BE2C (cell line): ENCODE measurements around the gene CCR7.

Source experiments
- DNase-seq: peaks from one replicate; pipeline ENCODE4 v3.0.0-alpha.2; 2020
- H3K27me3 ChIP-seq: fragments of 250-450 bp; sonication (Bioruptor Pico); 2 replicates; pipeline ENCODE4 v1.5.1; 2020; ENCODE audit warnings: mild to moderate bottlenecking
- H3K36me3 ChIP-seq: fragments of 250-450 bp; sonication (Bioruptor Pico); 2 replicates; pipeline ENCODE4 v1.5.1; 2020; ENCODE audit warnings: mild to moderate bottlenecking
- H3K4me1 ChIP-seq: fragments of 250-450 bp; sonication (Bioruptor Pico); 2 replicates; pipeline ENCODE4 v1.5.1; 2020
- H3K4me3 ChIP-seq: 2 replicates; pipeline ENCODE4 v1.5.1; 2011; ENCODE audit warnings: low read depth, low read length
- H3K9me3 ChIP-seq: fragments of 250-450 bp; sonication (Bioruptor Pico); 2 replicates; pipeline ENCODE4 v1.5.1; 2020
- CTCF ChIP-seq: IDR thresholded peaks from 2 replicates; pipeline ENCODE4 v1.5.1; 2012; ENCODE audit warnings: mild to moderate bottlenecking, low read depth, low read length

The CCR7 gene

GRCh38 chr17:40568074-40568836, 3.0 kb upstream of the CCR7 start:
- Histone ChIP-seq H3K9me3 (no peaks in the 10 kb centered on the region; the same call in 1 of the 2 replicates), H3K4me1 (no peaks in the 10 kb centered on the region), H3K36me3 (no peaks in the 10 kb centered on the region), H3K4me3 (no peak overlapping the region), H3K27me3 (peaks cover 33% of the 10 kb centered on the region)
- DNase-seq = no peak
- no peak for TF ChIP-seq CTCF

GRCh38 chr17:40567377-40567776, 2.1 kb upstream of the CCR7 start:
- no peaks in the 10 kb centered on the region for H3K4me1 ChIP-seq
- no peaks in the 10 kb centered on the region for H3K36me3 ChIP-seq
- DNase-seq = no peak
- TF ChIP-seq CTCF = no peak
- H3K4me3 ChIP-seq = no peak overlapping the region
- H3K27me3 ChIP-seq = peaks cover 37% of the 10 kb centered on the region
- no peaks in the 10 kb centered on the region for H3K9me3 ChIP-seq

- no peak for DNase-seq
- no peak overlapping the region for H3K4me3 ChIP-seq
- H3K36me3 ChIP-seq = no peaks in the 10 kb centered on the region
- H3K27me3 ChIP-seq = peaks cover 28% of the 10 kb centered on the region; the same call in 1 of the 2 replicates
- no peaks in the 10 kb centered on the region for H3K4me1 ChIP-seq
- no peaks in the 10 kb centered on the region for H3K9me3 ChIP-seq
- no peak for TF ChIP-seq CTCF
Measured at GRCh38 chr17:40565769-40566409, 617 bp upstream of the CCR7 start.

GRCh38 chr17:40564195-40564882, 933 bp downstream of the CCR7 start:
- no peak overlapping the region for H3K4me3 ChIP-seq
- no peak for TF ChIP-seq CTCF
- H3K27me3 ChIP-seq = peaks cover 20% of the 10 kb centered on the region; the same call in 1 of the 2 replicates
- H3K9me3 ChIP-seq = no peaks in the 10 kb centered on the region
- no peak for DNase-seq
- peaks cover 3% of the 10 kb centered on the region for H3K4me1 ChIP-seq
- no peaks in the 10 kb centered on the region for H3K36me3 ChIP-seq

- Histone ChIP-seq H3K27me3 (peaks cover 19% of the 10 kb centered on the region; the same call in 1 of the 2 replicates), H3K36me3 (no peaks in the 10 kb centered on the region), H3K9me3 (no peaks in the 10 kb centered on the region), H3K4me1 (peaks cover 3% of the 10 kb centered on the region), H3K4me3 (no peak overlapping the region)
- TF ChIP-seq CTCF = no peak
- DNase-seq = no peak
Measured at GRCh38 chr17:40563220-40564052, 1.8 kb downstream of the CCR7 start.
